ENCODE measurements around the gene C2CD3.

Gene C2CD3

GRCh38 chr11:73980001-73980961, 190.5 kb downstream of the C2CD3 start:
- Histone ChIP-seq H3K9ac (peak overlapping the region; percentile 87; the same call in 1 of the 2 replicates), H3K27ac (peak overlapping the region; percentile 89), H3K9me3 (no peaks in the 10 kb centered on the region), H4K20me1 (peaks cover 16% of the 10 kb centered on the region), H3K27me3 (no peaks in the 10 kb centered on the region), H3K4me2 (peak overlapping the region; percentile 96), H3K4me1 (peaks cover 66% of the 10 kb centered on the region), H3K36me3 (peaks cover 54% of the 10 kb centered on the region), H3K4me3 (peak overlapping the region; percentile 75)
- TF ChIP-seq Cebpa-rat (IDR thresholded peaks at IDR 0.05) = no peak

DNA sequence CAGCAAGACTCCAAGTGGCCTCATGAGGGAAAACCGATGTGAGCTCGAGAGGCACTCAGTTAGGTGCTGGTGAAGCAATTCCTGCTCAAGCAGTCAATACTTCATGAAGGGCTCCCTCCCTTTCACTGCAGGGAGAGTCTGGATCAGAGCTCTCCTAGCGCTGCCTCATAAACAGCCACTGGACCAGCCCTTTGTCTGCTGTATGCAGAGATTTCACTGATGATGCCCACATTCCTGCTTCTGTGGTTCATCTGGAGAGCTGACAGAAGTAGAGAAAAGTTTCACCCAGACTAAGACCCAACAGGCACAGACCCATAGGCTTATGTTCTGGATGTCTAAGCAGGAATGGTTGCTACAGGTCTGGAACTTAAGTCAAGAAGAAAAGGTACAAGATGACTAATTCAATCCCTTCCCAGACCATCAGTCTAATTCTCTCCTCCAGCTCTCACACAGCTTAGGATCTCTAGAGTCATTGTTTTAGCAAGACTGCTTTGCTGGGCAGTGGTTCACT, 192.2 kb downstream of the C2CD3 start:
- Histone ChIP-seq H3K27ac (no peak overlapping the region), H3K4me2 (peak overlapping the region; percentile 96), H3K9me3 (no peaks in the 10 kb centered on the region), H3K4me1 (peaks cover 71% of the 10 kb centered on the region), H3K36me3 (peaks cover 70% of the 10 kb centered on the region), H3K4me3 (no peak overlapping the region), H4K20me1 (peaks cover 33% of the 10 kb centered on the region), H3K9ac (no peak overlapping the region), H3K27me3 (no peaks in the 10 kb centered on the region)
- TF ChIP-seq Cebpa-rat (IDR thresholded peaks at IDR 0.05) = no peak

- H3K27ac ChIP-seq = no peak overlapping the region
- H3K36me3 ChIP-seq = peaks cover 75% of the 10 kb centered on the region
- no peaks in the 10 kb centered on the region for H3K27me3 ChIP-seq
- no peak for TF ChIP-seq Cebpa-rat (IDR thresholded peaks at IDR 0.05)
- no peak overlapping the region for H3K9ac ChIP-seq
- H3K4me1 ChIP-seq = peaks cover 73% of the 10 kb centered on the region
- H4K20me1 ChIP-seq = peaks cover 38% of the 10 kb centered on the region
- H3K9me3 ChIP-seq = no peaks in the 10 kb centered on the region
- no peak overlapping the region for H3K4me3 ChIP-seq
- H3K4me2 ChIP-seq = no peak overlapping the region; the same call in 1 of the 2 replicates
Measured at GRCh38 chr11:73977856-73978519, 192.8 kb downstream of the C2CD3 start.

- Histone ChIP-seq H3K27me3 (no peaks in the 10 kb centered on the region), H3K4me2 (no peak overlapping the region), H3K4me3 (no peak overlapping the region), H3K27ac (no peak overlapping the region), H4K20me1 (peaks cover 38% of the 10 kb centered on the region), H3K4me1 (peaks cover 72% of the 10 kb centered on the region), H3K9me3 (no peaks in the 10 kb centered on the region), H3K36me3 (peaks cover 89% of the 10 kb centered on the region), H3K9ac (no peak overlapping the region)
- no peak for TF ChIP-seq Cebpa-rat (IDR thresholded peaks at IDR 0.05)
Measured at GRCh38 chr11:73976451-73977151, 194.2 kb downstream of the C2CD3 start.

DNA sequence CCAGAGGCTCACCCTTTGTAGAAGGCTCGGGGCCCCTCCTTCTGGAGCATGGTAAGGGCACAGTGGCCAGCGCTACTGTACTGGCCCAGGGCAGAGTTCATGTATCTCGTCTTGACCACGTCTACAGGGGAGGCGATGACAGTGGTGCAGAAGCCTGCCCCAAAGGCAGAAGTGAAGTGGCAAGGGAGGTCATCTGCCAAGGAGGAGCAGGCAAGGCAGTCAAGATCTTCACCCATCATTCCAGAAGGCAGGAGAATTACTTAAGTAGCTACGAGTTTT, 195.4 kb downstream of the C2CD3 start:
- H3K27me3 ChIP-seq = no peaks in the 10 kb centered on the region
- peaks cover 82% of the 10 kb centered on the region for H3K36me3 ChIP-seq
- no peak overlapping the region for H3K4me3 ChIP-seq
- H3K9ac ChIP-seq = no peak overlapping the region
- H3K4me2 ChIP-seq = peak overlapping the region; percentile 61; the same call in 1 of the 2 replicates
- H3K27ac ChIP-seq = no peak overlapping the region
- H4K20me1 ChIP-seq = peaks cover 38% of the 10 kb centered on the region
- no peaks in the 10 kb centered on the region for H3K9me3 ChIP-seq
- TF ChIP-seq Cebpa-rat (IDR thresholded peaks at IDR 0.05) = no peak
- peaks cover 60% of the 10 kb centered on the region for H3K4me1 ChIP-seq

- Histone ChIP-seq H3K4me3 (no peak overlapping the region), H3K9me3 (no peaks in the 10 kb centered on the region), H3K4me1 (peaks cover 54% of the 10 kb centered on the region), H3K27me3 (no peaks in the 10 kb centered on the region), H3K27ac (no peak overlapping the region), H4K20me1 (peaks cover 38% of the 10 kb centered on the region), H3K36me3 (peaks cover 80% of the 10 kb centered on the region), H3K4me2 (peak overlapping the region; percentile 61), H3K9ac (no peak overlapping the region)
- TF ChIP-seq Cebpa-rat (IDR thresholded peaks at IDR 0.05) = no peak
Measured at GRCh38 chr11:73974604-73975478, 196.0 kb downstream of the C2CD3 start.

GRCh38 chr11:73972620-73973449, 198.0 kb downstream of the C2CD3 start:
- Histone ChIP-seq H3K36me3 (peaks cover 60% of the 10 kb centered on the region), H3K4me3 (no peak overlapping the region), H3K27ac (0 out of 2 replicates have a peak overlapping the region, but pooled peaks have one; percentile 6), H3K9me3 (no peaks in the 10 kb centered on the region), H3K4me2 (no peak overlapping the region; the same call in 1 of the 2 replicates), H3K9ac (no peak overlapping the region), H3K27me3 (no peaks in the 10 kb centered on the region), H4K20me1 (peaks cover 38% of the 10 kb centered on the region), H3K4me1 (peaks cover 34% of the 10 kb centered on the region)
- no peak for TF ChIP-seq Cebpa-rat (IDR thresholded peaks at IDR 0.05)

DNA sequence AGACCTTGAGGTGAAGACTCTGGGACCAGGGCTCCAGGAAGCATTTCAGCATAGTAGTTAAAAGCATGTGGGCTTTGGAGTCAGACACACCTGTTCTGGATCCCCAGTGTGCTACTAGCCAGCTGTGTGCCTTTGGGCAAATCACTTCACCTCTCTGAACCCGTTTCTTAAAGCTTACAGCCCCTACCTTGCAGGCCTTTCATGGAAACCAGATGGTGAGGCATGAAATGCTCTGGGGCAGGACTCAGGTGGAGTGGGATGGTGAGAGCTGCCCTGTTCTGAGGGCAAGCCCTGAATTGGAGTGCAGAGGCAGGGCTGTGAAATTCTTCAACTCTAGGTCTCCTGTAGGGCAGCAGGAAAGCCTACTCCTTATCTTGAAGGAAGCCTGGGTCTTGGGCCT, 198.6 kb downstream of the C2CD3 start:
- Histone ChIP-seq H3K9ac (no peak overlapping the region), H3K27ac (no peak overlapping the region), H3K27me3 (no peaks in the 10 kb centered on the region), H3K4me3 (no peak overlapping the region), H3K9me3 (no peaks in the 10 kb centered on the region), H3K4me2 (no peak overlapping the region), H3K36me3 (peaks cover 54% of the 10 kb centered on the region), H4K20me1 (peaks cover 38% of the 10 kb centered on the region), H3K4me1 (peaks cover 30% of the 10 kb centered on the region)
- no peak for TF ChIP-seq Cebpa-rat (IDR thresholded peaks at IDR 0.05)

Measured in BLaER1 (cell line).